ENCODE measurements around the gene RTKN2.

Gene RTKN2

DNA sequence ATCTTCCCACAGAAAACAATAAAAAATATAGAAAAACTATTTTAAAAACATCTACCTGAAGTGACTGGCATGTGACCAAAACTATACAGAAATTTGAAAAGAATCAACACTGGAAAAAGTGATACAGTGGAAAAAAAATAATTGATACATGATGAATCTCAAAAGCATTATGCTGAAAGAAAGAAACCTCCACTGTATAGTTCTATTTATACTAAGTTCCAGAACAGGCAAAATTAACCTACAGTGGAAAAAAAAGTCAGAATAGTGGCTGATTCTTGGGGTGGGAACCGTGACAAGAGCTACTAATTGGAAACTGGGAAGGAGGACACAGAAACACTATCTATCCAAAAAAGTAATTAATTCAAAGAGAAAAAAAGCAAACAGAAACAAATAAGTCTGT is 14.9 kb downstream of the RTKN2 start:
- TF ChIP-seq, protein P1, sequence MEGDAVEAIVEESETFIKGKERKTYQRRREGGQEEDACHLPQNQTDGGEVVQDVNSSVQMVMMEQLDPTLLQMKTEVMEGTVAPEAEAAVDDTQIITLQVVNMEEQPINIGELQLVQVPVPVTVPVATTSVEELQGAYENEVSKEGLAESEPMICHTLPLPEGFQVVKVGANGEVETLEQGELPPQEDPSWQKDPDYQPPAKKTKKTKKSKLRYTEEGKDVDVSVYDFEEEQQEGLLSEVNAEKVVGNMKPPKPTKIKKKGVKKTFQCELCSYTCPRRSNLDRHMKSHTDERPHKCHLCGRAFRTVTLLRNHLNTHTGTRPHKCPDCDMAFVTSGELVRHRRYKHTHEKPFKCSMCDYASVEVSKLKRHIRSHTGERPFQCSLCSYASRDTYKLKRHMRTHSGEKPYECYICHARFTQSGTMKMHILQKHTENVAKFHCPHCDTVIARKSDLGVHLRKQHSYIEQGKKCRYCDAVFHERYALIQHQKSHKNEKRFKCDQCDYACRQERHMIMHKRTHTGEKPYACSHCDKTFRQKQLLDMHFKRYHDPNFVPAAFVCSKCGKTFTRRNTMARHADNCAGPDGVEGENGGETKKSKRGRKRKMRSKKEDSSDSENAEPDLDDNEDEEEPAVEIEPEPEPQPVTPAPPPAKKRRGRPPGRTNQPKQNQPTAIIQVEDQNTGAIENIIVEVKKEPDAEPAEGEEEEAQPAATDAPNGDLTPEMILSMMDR (IDR thresholded peaks at IDR 0.05; ENCODE audit: low read depth, low read length) = no peak
- TF ChIP-seq EZH2phosphoT487 (IDR thresholded peaks at IDR 0.05; ENCODE audit: low read depth) = no peak
- Histone ChIP-seq H3K9me3 (ENCODE audit: insufficient read depth, low read length) (no peaks in the 10 kb centered on the region), H3K79me2 (ENCODE audit: low read length) (no peaks in the 10 kb centered on the region), H3K36me3 (replicated peaks; ENCODE audit: low read depth, low read length) (no peaks in the 10 kb centered on the region), H4K20me1 (ENCODE audit: insufficient read depth, low read length) (no peaks in the 10 kb centered on the region), H3K4me2 (ENCODE audit: low read length) (no peak overlapping the region), H3K9ac (ENCODE audit: low read length) (no peak overlapping the region), H2AFZ (ENCODE audit: low read depth, low read length) (no peak overlapping the region), H3K27me3 (ENCODE audit: low read depth, low read length) (no peaks in the 10 kb centered on the region), H3K4me1 (ENCODE audit: low read length) (peaks cover 16% of the 10 kb centered on the region), H3K27ac (ENCODE audit: low read length) (no peak overlapping the region), H3K4me3 (ENCODE audit: low read length) (no peak overlapping the region)

- Histone ChIP-seq H3K27me3 (ENCODE audit: low read depth, low read length) (no peaks in the 10 kb centered on the region), H4K20me1 (ENCODE audit: insufficient read depth, low read length) (no peaks in the 10 kb centered on the region), H2AFZ (ENCODE audit: low read depth, low read length) (no peak overlapping the region), H3K27ac (ENCODE audit: low read length) (no peak overlapping the region), H3K79me2 (ENCODE audit: low read length) (no peaks in the 10 kb centered on the region), H3K4me2 (ENCODE audit: low read length) (no peak overlapping the region), H3K4me1 (ENCODE audit: low read length) (peaks cover 23% of the 10 kb centered on the region), H3K9ac (ENCODE audit: low read length) (no peak overlapping the region), H3K9me3 (ENCODE audit: insufficient read depth, low read length) (no peaks in the 10 kb centered on the region), H3K4me3 (ENCODE audit: low read length) (no peak overlapping the region), H3K36me3 (replicated peaks; ENCODE audit: low read depth, low read length) (no peaks in the 10 kb centered on the region)
- TF ChIP-seq, protein P1 (IDR thresholded peaks at IDR 0.05; ENCODE audit: low read depth, low read length) = no peak
- TF ChIP-seq EZH2phosphoT487 (IDR thresholded peaks at IDR 0.05; ENCODE audit: low read depth) = no peak
Observed at GRCh38 chr10:62252051-62252450, 16.6 kb downstream of the RTKN2 start.

DNA sequence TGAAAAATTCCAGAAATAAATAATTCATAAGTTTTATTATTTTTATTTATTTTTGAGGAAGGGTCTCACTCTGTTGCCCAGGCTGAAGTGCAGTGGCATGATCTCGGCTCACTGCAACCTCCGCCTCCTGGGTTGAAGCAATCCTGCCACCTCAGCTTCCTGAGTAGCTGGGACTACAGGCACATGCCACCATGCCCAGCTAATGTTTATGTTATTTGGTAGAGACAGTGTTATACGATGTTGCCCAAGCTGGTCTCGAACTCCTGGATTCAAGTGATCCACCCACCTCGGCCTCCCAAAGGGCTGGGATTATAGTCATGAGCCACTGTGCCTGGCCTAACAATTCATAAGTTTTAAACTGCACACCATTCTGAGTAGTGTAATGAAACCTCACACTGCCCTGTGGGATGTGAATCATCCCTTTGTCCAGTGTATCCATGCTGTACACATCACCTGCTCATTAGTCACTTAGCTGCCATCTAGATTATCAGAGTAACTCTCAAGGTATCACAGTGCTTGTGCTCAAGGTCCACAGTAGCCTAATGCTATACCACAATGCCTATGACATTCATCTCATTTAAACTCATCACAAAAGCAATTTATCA is 17.9 kb downstream of the RTKN2 start:
- no peak overlapping the region for H3K4me2 ChIP-seq (ENCODE audit: low read length)
- no peak overlapping the region for H3K4me3 ChIP-seq (ENCODE audit: low read length)
- no peaks in the 10 kb centered on the region for H3K9me3 ChIP-seq (ENCODE audit: insufficient read depth, low read length)
- no peaks in the 10 kb centered on the region for H3K79me2 ChIP-seq (ENCODE audit: low read length)
- no peak overlapping the region for H2AFZ ChIP-seq (ENCODE audit: low read depth, low read length)
- no peak for TF ChIP-seq EZH2phosphoT487 (IDR thresholded peaks at IDR 0.05; ENCODE audit: low read depth)
- TF ChIP-seq, protein P1 (IDR thresholded peaks at IDR 0.05; ENCODE audit: low read depth, low read length) = no peak
- H3K36me3 ChIP-seq (replicated peaks; ENCODE audit: low read depth, low read length) = no peaks in the 10 kb centered on the region
- H4K20me1 ChIP-seq (ENCODE audit: insufficient read depth, low read length) = no peaks in the 10 kb centered on the region
- H3K27ac ChIP-seq (ENCODE audit: low read length) = no peak overlapping the region
- no peak overlapping the region for H3K9ac ChIP-seq (ENCODE audit: low read length)
- H3K27me3 ChIP-seq (ENCODE audit: low read depth, low read length) = no peaks in the 10 kb centered on the region
- H3K4me1 ChIP-seq (ENCODE audit: low read length) = peaks cover 27% of the 10 kb centered on the region

- TF ChIP-seq, protein P1 (IDR thresholded peaks at IDR 0.05; ENCODE audit: low read depth, low read length) = no peak
- no peak for TF ChIP-seq EZH2phosphoT487 (IDR thresholded peaks at IDR 0.05; ENCODE audit: low read depth)
- Histone ChIP-seq H4K20me1 (ENCODE audit: insufficient read depth, low read length) (no peaks in the 10 kb centered on the region), H3K79me2 (ENCODE audit: low read length) (no peaks in the 10 kb centered on the region), H3K9me3 (ENCODE audit: insufficient read depth, low read length) (no peaks in the 10 kb centered on the region), H2AFZ (ENCODE audit: low read depth, low read length) (no peak overlapping the region), H3K27ac (ENCODE audit: low read length) (no peak overlapping the region), H3K4me2 (ENCODE audit: low read length) (peak overlapping the region; percentile 37), H3K4me3 (ENCODE audit: low read length) (no peak overlapping the region), H3K36me3 (replicated peaks; ENCODE audit: low read depth, low read length) (no peaks in the 10 kb centered on the region), H3K4me1 (ENCODE audit: low read length) (peaks cover 34% of the 10 kb centered on the region), H3K9ac (ENCODE audit: low read length) (no peak overlapping the region), H3K27me3 (ENCODE audit: low read depth, low read length) (no peaks in the 10 kb centered on the region)
Observed at GRCh38 chr10:62249957-62250356, 18.7 kb downstream of the RTKN2 start.
